AG20443 (cell line): ENCODE measurements around the gene SCAMP4.
"Not testable (repeated sequence)": the region's sequence is repeated elsewhere in the genome, so short reads cannot be mapped to it uniquely, and the experiment has no call there.

Experiments used
- DNase-seq: peaks from one replicate; pipeline ENCODE4 v3.0.0; 2012; ENCODE audit warnings: low spot score, mixed read lengths

Gene SCAMP4

DNA sequence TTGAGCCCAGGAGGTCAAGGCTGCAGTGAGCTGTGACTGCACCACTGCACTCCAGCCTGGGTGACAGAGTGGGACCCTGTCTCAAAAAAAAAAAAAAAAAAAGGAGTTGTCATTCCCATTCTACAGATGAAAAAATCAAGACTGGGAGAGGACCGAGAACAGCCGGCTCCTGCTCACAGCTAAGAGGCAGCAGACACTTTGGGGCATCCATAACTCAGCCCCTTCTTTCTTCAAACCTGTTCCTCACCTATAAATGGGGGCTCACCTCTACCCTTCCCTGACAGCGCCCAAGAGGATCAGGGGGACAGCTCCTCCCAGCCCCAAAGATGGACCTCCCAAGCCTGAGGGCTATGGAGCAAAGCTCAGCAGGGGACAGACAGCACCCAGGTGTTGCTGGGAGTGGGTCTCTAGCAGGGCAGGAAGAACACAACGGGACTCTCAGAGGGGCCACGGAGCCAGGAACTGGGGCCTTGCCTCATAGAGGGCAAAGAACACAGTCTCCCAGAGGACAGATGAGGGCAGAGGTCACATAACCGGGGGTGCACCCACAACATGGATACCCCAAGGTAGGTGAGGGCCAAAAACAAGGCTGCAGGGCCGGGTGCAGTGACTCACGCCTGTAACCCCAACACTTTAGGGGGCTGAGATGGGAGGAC lies 38.4 kb upstream of the SCAMP4 start:
- no peak for DNase-seq

GRCh38 chr19:1867349-1867724 lies 37.9 kb upstream of the SCAMP4 start:
- DNase-seq: no peak

GRCh38 chr19:1868971-1869370 lies 36.2 kb upstream of the SCAMP4 start:
- no peak for DNase-seq

DNA sequence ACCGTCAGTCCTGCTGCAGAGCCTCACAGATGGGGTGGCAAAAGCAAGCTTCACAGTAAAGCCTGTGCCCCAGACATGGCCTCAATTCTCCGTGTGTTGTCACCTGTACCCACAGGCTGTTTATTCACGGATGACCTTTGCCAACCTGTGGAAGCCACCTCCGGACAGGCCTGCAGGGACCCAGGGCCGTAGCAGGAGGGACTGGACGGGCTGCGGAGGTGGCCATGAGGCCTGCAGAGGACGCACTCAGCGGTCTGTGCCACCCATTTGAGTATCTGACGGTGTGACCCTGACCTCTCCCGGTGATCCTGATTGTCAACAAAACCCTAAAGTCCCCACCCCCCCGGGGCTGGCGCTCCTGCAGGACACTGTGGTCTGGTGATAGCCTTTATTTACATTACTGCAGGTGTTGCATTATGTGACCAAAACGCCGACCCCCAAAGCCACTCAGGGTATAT lies 34.0 kb upstream of the SCAMP4 start:
- no peak for DNase-seq

DNA sequence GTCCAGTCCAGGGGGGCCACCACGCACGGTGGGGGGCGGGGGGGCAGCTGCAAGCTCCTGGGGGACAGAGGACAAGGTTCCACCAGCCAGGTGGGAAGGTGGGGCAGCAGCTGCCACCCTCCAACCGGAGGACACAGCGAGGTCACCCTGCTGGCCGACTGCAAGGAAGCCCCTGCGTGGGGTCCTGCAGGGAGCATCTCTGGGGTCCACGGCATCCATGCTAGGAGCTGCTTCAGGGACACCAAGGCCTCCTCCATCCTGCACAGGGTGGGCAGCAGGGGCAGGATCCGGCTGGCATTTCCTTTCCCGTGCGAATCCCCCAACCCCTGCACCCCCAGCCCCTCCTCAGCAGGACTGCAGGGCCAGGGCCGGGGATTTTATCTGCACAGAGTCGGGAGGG lies 33.6 kb upstream of the SCAMP4 start:
- DNase-seq: no peak

DNA sequence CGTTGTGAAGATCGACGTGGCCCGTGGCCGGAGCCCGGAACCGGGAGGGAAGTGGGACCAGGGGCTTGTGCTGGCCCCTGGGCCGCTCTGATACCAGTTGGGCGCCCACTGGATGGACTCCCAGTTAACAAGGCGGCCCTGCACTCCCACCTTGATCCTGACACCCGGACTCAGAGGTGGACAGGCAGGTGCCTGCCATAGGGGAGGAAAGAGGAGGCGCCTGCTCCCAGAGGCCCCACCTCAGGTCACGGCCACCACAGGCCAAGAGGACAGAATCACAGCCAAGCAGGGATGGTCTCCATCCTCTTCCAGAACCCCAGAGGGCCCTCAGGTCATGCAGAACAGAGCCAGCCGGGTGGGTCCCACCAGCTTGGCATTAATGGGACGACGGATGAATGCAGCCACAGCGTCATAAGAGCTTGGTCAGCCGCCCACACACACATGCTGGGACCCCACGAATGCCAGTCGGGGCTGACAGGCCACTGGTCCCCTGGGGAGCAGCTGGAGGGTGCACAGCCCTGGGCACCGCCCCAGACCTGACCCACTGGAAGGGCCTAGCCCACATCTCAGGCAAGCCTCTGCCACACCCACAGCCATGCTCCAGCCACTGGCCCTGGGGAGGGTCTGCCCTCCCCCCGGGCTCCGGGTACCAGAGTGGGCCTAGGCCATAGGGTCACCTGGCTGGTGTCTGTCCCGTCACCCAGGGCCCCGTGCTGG lies 32.2 kb upstream of the SCAMP4 start:
- no peak for DNase-seq

DNA sequence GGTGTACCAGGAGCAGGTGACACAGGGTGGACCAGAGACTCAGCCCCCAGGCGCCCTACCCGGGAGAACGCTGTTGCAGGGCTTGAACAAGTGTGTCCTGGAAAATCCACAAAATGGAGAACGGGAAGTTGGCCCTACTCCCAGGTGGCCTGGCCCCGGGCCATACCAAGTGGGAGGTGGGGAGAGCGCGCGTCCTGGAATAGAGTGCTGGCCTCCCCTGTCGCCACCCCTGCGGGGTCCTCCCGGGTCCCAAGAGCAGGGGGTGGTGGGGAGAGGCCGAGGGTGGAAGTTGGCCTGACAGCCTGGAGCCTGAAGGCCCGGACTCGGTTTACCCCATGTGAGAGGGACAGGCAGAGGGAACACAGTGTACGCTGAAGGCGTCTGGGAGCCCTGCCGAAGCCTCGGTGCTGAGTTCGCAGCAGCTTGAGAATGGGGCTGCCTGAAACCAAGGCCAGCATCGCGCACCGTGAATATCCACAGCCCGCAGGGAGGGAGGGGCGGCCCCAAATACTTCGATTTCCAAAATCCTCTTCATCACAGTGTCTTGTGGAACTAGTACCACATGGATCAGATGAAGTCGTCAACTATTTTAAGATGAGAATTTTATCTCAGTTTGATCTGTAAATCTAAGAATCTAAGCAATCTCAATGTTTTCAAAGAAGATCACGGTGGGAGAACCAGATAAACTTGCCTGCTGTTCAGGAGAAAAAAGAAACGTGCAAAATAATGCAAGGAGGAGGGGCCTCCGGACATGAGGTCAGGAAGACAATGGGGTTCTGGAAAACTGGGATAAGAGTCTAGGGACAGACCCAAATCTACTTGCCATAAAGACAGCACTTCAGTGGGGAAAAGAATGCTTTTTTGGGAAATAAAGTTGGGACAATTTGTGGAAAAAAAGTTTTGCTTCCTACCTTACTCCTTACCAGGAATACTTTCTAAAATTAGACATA lies 31.4 kb upstream of the SCAMP4 start:
- no peak for DNase-seq

DNA sequence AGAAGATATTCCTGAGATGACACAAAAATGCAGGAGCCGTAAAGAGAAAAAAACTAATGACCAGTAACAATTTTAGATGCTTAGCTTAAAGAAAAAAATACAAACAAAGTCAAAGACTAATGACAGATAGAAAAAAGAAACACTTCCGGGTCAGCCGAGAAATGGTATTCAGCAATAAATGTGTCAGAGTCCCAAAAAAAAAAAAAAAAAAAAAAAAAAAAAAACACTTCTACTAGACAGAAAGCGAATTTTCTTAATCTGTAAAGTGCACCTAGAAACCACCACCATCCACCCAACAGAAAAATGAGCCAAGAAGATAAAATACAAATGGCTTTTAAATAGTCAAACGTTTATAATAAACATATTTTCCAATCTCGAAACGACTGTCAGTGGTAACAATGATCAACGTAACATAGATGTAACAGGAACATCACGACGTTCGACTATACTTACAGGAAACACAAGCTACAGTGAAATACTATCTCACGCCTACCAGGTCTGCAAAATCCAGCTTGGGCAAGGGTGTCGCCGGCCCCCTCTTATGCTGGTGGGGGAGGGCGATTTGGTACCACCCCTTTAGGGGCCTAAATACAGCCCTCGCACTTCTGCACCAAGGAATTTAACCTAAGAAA lies 30.5 kb upstream of the SCAMP4 start:
- no peak for DNase-seq

DNA sequence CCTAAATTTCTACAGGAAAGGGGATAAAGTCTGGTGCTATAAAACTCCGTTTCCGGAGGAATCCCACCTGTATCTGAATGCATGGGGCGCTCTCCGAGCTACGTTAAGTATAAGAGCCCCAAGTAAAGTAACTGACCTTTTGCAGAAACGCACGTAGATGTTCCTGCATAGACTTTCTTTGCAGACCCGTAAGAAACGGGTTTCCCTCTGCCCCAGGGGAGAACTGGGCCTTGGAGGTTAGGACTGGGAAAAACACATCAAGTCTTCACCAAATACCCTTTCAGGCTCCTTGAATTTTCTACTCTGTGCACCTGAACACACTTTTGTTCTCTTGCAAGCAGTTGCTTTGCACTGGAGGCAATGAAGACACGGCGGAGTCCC lies 29.9 kb upstream of the SCAMP4 start:
- DNase-seq: not testable (repeated sequence)

DNA sequence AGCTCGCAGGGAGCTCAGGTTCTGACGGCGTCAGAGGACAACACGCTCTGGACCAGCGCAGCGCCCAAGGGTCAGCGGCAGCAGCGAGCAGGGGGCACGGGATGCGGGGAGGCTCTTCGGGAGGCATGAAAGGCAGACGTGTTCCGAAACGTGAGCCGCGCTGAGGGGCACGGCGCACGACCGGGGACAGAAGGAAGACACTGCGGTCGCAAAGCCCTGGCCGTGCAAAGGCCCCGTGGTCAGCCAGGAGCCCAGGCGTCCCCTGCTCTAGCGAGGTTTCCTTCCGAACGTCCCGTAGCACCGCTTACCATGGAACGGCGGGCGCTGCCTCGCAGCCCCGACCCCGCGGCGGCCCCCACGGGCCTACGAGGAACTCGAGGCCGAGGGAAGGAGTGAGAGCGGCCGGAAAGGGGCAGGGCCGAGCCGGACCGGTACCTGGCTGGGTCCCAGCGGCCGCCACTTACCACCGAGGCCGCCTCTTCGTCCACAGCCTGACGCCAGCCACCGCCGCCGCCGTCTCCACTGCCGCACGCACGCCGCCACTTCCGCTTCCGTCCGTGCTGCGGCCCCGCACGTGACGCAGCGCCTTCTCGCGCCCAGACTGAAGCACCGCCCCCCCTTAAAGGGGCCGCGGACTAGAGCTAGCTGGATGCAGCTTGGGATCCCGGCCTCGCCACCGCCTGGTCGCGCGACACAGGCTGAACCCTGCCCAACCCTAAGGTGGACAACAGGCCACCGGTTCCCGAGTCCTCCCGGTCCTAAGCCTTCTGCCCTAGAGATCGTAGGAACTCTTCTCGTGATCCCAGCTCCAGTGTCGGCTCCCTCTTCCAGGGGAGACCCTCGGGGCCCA lies 29.3 kb upstream of the SCAMP4 start:
- DNase-seq: peak; percentile 93

DNA sequence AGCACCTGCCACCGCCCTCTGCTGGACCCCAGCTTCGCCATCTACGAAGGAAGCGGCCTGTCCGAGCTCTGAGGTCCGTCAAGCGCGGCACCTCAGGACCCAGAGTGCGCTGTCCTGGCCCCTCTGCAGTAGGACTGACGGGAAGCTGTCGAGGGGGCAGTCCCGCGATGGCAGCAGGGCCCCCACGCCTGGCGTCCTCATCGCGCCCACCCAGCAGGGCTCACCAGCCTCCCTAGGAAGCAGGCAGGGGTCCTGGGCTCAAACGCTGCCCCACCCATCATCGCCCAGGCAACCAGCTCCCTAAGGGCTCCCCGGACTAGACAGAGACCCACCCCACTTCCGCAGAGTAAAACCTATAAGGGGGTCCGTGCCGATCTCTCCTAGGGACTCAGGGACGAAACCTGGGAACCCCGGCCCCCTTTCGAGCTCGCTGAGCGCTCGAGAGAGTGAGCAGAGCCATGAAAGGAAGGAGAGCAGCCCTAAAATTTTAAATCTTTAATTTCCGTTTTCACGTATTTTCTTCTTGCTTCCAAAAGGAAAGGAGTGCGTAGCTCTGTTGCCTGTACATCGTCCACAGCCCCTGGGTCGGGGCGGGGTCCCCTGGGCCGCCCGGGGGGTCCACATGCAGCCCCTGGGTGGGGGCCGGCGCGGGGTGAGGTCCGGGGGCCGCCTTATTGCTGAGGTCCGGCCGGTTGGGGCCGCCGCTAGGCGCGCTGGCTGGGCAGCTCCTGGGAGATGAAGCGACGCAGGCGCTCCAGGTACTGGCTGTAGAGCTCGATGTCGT lies 28.5 kb upstream of the SCAMP4 start:
- DNase-seq: not testable (repeated sequence)

DNA sequence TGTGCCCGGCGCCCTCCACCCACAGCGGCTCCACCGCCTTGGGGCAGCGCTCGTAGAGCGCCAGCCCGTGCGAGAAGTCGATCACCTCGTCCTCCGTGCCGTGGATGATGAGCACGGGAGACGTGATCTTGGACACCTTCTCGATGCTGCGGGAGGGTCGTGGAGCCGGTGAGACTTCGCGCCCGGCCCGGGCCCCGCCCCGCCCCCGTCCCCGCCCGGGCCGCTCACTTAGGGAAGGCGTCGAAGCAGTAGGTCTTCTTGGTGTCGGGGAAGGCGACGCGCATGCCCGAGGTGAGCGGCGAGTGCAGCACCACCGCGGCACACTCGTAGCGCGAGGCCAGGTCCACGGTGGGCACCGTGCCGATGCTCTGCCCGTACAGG lies 27.9 kb upstream of the SCAMP4 start:
- DNase-seq: not testable (repeated sequence)

DNA sequence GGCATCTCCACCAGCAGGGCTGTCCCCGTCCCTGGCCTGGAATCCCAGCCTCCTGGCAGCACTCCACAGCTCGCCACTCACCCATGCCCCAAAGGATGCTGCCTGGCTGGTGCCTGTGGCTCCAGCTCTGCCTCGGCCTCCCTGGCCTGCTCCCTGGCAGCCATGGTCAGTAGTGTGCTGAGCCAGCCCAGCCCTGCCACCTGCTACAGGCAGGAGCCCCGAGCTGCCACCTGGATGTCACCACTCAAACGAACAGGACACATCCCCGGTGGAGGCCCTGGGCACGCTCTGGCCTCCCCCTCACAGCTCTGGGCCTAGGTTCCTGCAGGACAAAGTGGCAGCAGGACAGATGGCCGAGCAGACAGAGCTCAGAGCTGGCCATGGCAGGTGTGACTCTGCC lies 26.6 kb upstream of the SCAMP4 start:
- not testable (repeated sequence) for DNase-seq

GRCh38 chr19:1879982-1880381 lies 25.2 kb upstream of the SCAMP4 start:
- DNase-seq: not testable (repeated sequence)

DNA sequence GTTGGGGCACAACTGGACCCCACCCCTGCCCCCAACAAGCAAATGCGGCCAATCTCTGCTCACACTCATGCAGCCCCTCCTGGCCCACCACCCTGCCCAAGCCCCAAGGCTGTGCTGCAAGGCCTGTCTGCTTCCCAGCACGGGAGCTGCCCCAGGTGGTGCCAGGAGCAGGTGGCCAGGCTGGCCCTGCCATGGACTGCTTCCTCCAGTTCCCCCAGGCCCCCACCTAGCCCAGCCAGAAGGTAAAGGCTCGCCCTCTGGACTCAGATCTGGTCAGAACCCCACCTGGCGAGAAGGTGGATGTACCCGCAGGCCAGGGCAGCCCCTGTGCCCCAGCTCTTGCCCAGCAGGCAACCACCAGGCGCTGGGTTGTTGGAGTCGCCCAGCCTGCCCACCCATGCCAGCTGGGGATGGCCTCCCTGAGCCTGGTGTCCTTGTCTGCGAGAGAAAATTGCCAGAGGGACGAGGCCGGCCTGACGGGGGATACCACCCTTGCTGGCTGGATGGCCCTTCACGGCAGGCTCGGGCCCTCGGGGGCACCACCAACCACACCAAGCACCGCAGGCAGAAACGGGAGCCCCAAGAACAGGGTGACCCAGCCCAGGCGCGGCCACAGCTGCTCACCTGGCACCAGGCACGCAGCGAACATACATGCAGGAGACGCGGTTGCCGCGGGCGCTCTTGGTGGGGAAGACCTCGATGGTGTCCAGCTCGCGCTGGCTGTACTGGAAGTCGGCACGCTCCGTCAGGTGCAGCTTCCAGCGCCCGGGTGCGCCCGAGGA lies 24.4 kb upstream of the SCAMP4 start:
- DNase-seq: no peak

GRCh38 chr19:1881393-1882088 lies 23.7 kb upstream of the SCAMP4 start:
- not testable (repeated sequence) for DNase-seq

GRCh38 chr19:1882089-1882785 lies 23.0 kb upstream of the SCAMP4 start:
- DNase-seq: no peak
